NK-92 treated with Interleukin-12 subunit alpha and Interleukin-12 subunit beta, amount 100 ng/mL, for 24 hours (cell line): ENCODE measurements around the gene GRIK4.
"Not testable (repeated sequence)": the region's sequence is repeated elsewhere in the genome, so short reads cannot be mapped to it uniquely, and the experiment has no call there.

Source experiments
- DNase-seq: peaks from one replicate; lab custom pipeline; 2025; lab: John Stamatoyannopoulos, UW

GRIK4 gene

GRCh38 chr11:120781486-120782120, 270.1 kb downstream of the GRIK4 start:
- no peak for DNase-seq

- no peak for DNase-seq
Measured at GRCh38 chr11:120784566-120785251, 273.2 kb downstream of the GRIK4 start.

- DNase-seq: no peak
Measured at GRCh38 chr11:120785576-120785975, 274.0 kb downstream of the GRIK4 start.

- DNase-seq: no peak
Measured at GRCh38 chr11:120786206-120786735, 274.7 kb downstream of the GRIK4 start.

- DNase-seq: not testable (repeated sequence)
Measured at GRCh38 chr11:120787224-120787623, 275.7 kb downstream of the GRIK4 start.

- DNase-seq: no peak
Measured at GRCh38 chr11:120789391-120789790, 277.8 kb downstream of the GRIK4 start.

GRCh38 chr11:120792306-120792705, 280.8 kb downstream of the GRIK4 start:
- no peak for DNase-seq

GRCh38 chr11:120793150-120793549, 281.6 kb downstream of the GRIK4 start:
- DNase-seq: no peak

- peak; percentile 42 for DNase-seq
Measured at GRCh38 chr11:120793806-120794479, 282.4 kb downstream of the GRIK4 start.

GRCh38 chr11:120794748-120795147, 283.2 kb downstream of the GRIK4 start:
- DNase-seq: no peak

GRCh38 chr11:120795185-120795584, 283.6 kb downstream of the GRIK4 start:
- DNase-seq: no peak

- DNase-seq: no peak
Measured at GRCh38 chr11:120797143-120797542, 285.6 kb downstream of the GRIK4 start.

- DNase-seq: no peak
Measured at GRCh38 chr11:120798854-120799253, 287.3 kb downstream of the GRIK4 start.

- DNase-seq: no peak
Measured at GRCh38 chr11:120800206-120800605, 288.7 kb downstream of the GRIK4 start.

GRCh38 chr11:120801801-120802689, 290.5 kb downstream of the GRIK4 start:
- peak; percentile 20 for DNase-seq

- DNase-seq: peak; percentile 24
Measured at GRCh38 chr11:120805960-120806555, 294.5 kb downstream of the GRIK4 start.

- DNase-seq: no peak
Measured at GRCh38 chr11:120807414-120808150, 296.0 kb downstream of the GRIK4 start.

GRCh38 chr11:120808616-120809050, 297.1 kb downstream of the GRIK4 start:
- no peak for DNase-seq

GRCh38 chr11:120810251-120810650, 298.7 kb downstream of the GRIK4 start:
- no peak for DNase-seq

- no peak for DNase-seq
Measured at GRCh38 chr11:120811199-120811598, 299.7 kb downstream of the GRIK4 start.

- DNase-seq: no peak
Measured at GRCh38 chr11:120811731-120812130, 300.2 kb downstream of the GRIK4 start.
